Measurements from ENCODE around the gene ELFN1.

GRCh38 chr7:1747004-1747801, 77.1 kb downstream of the ELFN1 start:
- TF ChIP-seq CTCF (IDR thresholded peaks at IDR 0.05) (no peak), POLR2A (IDR thresholded peaks at IDR 0.05) (no peak)
